CD4-positive, alpha-beta T cell treated with Interleukin-10 for 1 hour (primary cell): ENCODE measurements around the gene MYO16.

Experiments used
- DNase-seq: peaks from one replicate; pipeline ENCODE4 v3.0.0-alpha.2; 2020

Gene MYO16

GRCh38 chr13:108629181-108629752, at the start of gene MYO16:
Gene MYO16 (plus strand): TSS chr13:108629611. CDS start chr13:108629845, 234 bp downstream.
- no peak for DNase-seq

- DNase-seq: no peak
Measured at GRCh38 chr13:108586826-108587225, 42.6 kb upstream of the MYO16 start.

GRCh38 chr13:108588516-108588915, 40.9 kb upstream of the MYO16 start:
- DNase-seq: no peak

- DNase-seq: no peak
Measured at GRCh38 chr13:108594153-108594552, 35.3 kb upstream of the MYO16 start.

- DNase-seq: no peak
Measured at GRCh38 chr13:108595436-108596274, 33.8 kb upstream of the MYO16 start.

GRCh38 chr13:108597943-108598342, 31.5 kb upstream of the MYO16 start:
- DNase-seq: no peak

GRCh38 chr13:108606424-108606823, 23.0 kb upstream of the MYO16 start:
- DNase-seq: no peak

- DNase-seq: no peak
Measured at GRCh38 chr13:108609353-108609752, 20.1 kb upstream of the MYO16 start.

- no peak for DNase-seq
Measured at GRCh38 chr13:108610507-108610906, 18.9 kb upstream of the MYO16 start.

- DNase-seq: no peak
Measured at GRCh38 chr13:108615241-108615640, 14.2 kb upstream of the MYO16 start.

- DNase-seq: no peak
Measured at GRCh38 chr13:108618233-108618632, 11.2 kb upstream of the MYO16 start.

- DNase-seq: no peak
Measured at GRCh38 chr13:108621462-108621861, 7.9 kb upstream of the MYO16 start.

- no peak for DNase-seq
Measured at GRCh38 chr13:108624108-108624507, 5.3 kb upstream of the MYO16 start.

- DNase-seq: no peak
Measured at GRCh38 chr13:108624979-108625378, 4.4 kb upstream of the MYO16 start.

- DNase-seq: no peak
Measured at GRCh38 chr13:108629988-108630387, 577 bp downstream of the MYO16 start.

GRCh38 chr13:108632649-108633167, 3.3 kb downstream of the MYO16 start:
- DNase-seq: no peak

- DNase-seq: no peak
Measured at GRCh38 chr13:108638901-108639300, 9.5 kb downstream of the MYO16 start.

- no peak for DNase-seq
Measured at GRCh38 chr13:108643646-108644353, 14.4 kb downstream of the MYO16 start.

- DNase-seq: no peak
Measured at GRCh38 chr13:108645376-108645775, 16.0 kb downstream of the MYO16 start.

GRCh38 chr13:108650271-108650670, 20.9 kb downstream of the MYO16 start:
- no peak for DNase-seq

- no peak for DNase-seq
Measured at GRCh38 chr13:108656742-108657141, 27.3 kb downstream of the MYO16 start.

- DNase-seq: no peak
Measured at GRCh38 chr13:108657519-108657918, 28.1 kb downstream of the MYO16 start.

- DNase-seq: no peak
Measured at GRCh38 chr13:108662528-108662927, 33.1 kb downstream of the MYO16 start.

GRCh38 chr13:108663710-108664109, 34.3 kb downstream of the MYO16 start:
- no peak for DNase-seq
